ENCODE data around the gene CBX7. TPM values are rescaled to one million over a fixed set of nuclear protein-coding genes. Genes with fewer than 3 reads are reported as not detected.
"Not testable (repeated sequence)": the region's sequence is repeated elsewhere in the genome, so short reads cannot be mapped to it uniquely, and the experiment has no call there.

Gene CBX7
- total and polyA plus RNA-seq, 2 donors (not counting 3 experiments of a cell fraction or from before 2014, with no cell fraction given), result 3.4 to 7.1 TPM

DNA sequence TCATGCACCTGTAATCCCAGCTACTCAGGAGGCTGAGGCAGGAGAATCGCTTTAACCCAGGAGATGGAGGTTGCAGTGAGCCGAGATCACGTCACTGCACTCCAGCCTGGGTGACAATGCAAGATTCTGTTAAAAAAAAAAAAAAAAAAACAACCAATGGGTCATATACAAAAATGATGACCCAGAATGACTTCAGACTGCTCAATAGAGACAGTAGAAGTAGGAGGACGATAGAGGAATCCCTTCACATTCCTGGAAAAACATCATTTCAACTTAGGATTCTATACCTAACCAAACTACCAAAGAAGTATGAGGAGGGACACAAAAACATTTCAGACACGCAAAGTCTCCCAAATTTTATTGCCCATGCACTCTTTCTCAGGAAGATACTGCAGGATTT, 14.1 kb upstream of the CBX7 start:
- no peaks in the 10 kb centered on the region for H3K36me3 ChIP-seq (ENCODE audit: control insufficient read depth in 2 of 2, extremely low read depth in 1 of 2, insufficient read depth in 2 of 2, low read length in 2 of 2)
- dilution Hi-C loops (cut with MboI; ENCODE audit: extremely low pct_ligation_motif_present, low sequenced_read_pairs), result no loop called here
- FAIRE-seq (no peak), DNase-seq (ENCODE audit: low read depth, low spot score) (no peak)
- H2AFZ ChIP-seq (ENCODE audit: low read depth, low read length), result no peak overlapping the region
- intact Hi-C loops (cut with micrococcal nuclease), result no loop called here
- no peaks in the 10 kb centered on the region for H3K9me1 ChIP-seq (replicated peaks; ENCODE audit: control insufficient read depth, extremely low read depth, insufficient read depth, low read length)
- no peak overlapping the region for H3K4me3 ChIP-seq (replicated peaks in 1 of 3; ENCODE audit: insufficient read depth in 1 of 3, low read depth in 1 of 3, low read length in 3 of 3)
- peaks cover 7% of the 10 kb centered on the region for H3K4me1 ChIP-seq (ENCODE audit: control insufficient read depth, extremely low read depth, insufficient read depth, low read length)
- H3K9ac ChIP-seq (replicated peaks; ENCODE audit: extremely low read depth, insufficient read depth, low read length), result no peak overlapping the region
- H3K79me2 ChIP-seq (ENCODE audit: control insufficient read depth, insufficient read depth, low read length), result no peaks in the 10 kb centered on the region
- no peaks in the 10 kb centered on the region for H3K27me3 ChIP-seq (ENCODE audit: control insufficient read depth in 2 of 2, insufficient read depth in 2 of 2, low read length in 2 of 2)
- no peaks in the 10 kb centered on the region for H3K9me3 ChIP-seq (replicated peaks; ENCODE audit: control insufficient read depth, insufficient read depth, low read length)
- ChIA-PET POLR2A (interaction anchor here (0.7 kb wide), 1 partner anchor 38 kb away, joined by 6 read pairs; no protein-coding TSS in a partner anchor), CTCF (interaction anchor here (0.7 kb wide), 1 partner anchor 10 kb away, joined by 4 read pairs; no protein-coding TSS in a partner anchor)
- H3K4me2 ChIP-seq (ENCODE audit: insufficient read depth, low read length), result no peak overlapping the region
- TF ChIP-seq EZH2 (IDR thresholded peaks at IDR 0.05; ENCODE audit: borderline replicate concordance, low read depth, low read length, severe bottlenecking), result no peak
- no peak for TF ChIP-seq POLR2AphosphoS5 (IDR thresholded peaks at IDR 0.05; ENCODE audit: insufficient read depth, low read depth, low read length)
- no peaks in the 10 kb centered on the region for H4K20me1 ChIP-seq (replicated peaks; ENCODE audit: control insufficient read depth, extremely low read depth, insufficient read depth, low read length)
- no TSS peak for BruUV-seq (replicated peaks)
- no peak overlapping the region for H3K27ac ChIP-seq (ENCODE audit: insufficient read depth, low read depth, low read length)

- BruUV-seq (replicated peaks); H3K9ac ChIP-seq (replicated peaks; ENCODE audit: extremely low read depth, insufficient read depth, low read length); intact Hi-C loops (cut with micrococcal nuclease); FAIRE-seq; DNase-seq (ENCODE audit: low read depth, low spot score); H3K4me3 ChIP-seq (replicated peaks in 1 of 3; ENCODE audit: insufficient read depth in 1 of 3, low read depth in 1 of 3, low read length in 3 of 3); dilution Hi-C loops (cut with MboI; ENCODE audit: extremely low pct_ligation_motif_present, low sequenced_read_pairs); H4K20me1 ChIP-seq (replicated peaks; ENCODE audit: control insufficient read depth, extremely low read depth, insufficient read depth, low read length); H2AFZ ChIP-seq (ENCODE audit: low read depth, low read length); H3K79me2 ChIP-seq (ENCODE audit: control insufficient read depth, insufficient read depth, low read length); H3K36me3 ChIP-seq (ENCODE audit: control insufficient read depth in 2 of 2, extremely low read depth in 1 of 2, insufficient read depth in 2 of 2, low read length in 2 of 2); H3K9me1 ChIP-seq (replicated peaks; ENCODE audit: control insufficient read depth, extremely low read depth, insufficient read depth, low read length); H3K9me3 ChIP-seq (replicated peaks; ENCODE audit: control insufficient read depth, insufficient read depth, low read length); H3K4me1 ChIP-seq (ENCODE audit: control insufficient read depth, extremely low read depth, insufficient read depth, low read length); H3K4me2 ChIP-seq (ENCODE audit: insufficient read depth, low read length); H3K27ac ChIP-seq (ENCODE audit: insufficient read depth, low read depth, low read length): not testable (repeated sequence)
- ChIA-PET POLR2A (interaction anchor here (0.7 to 2.0 kb wide), 2 partner anchors 163 kb away, joined by 3 to 8 read pairs; partner anchors contain the start of gene RPL3), CTCF (interaction anchor here (0.7 kb wide), 1 partner anchor 10 kb away, joined by 4 read pairs; no protein-coding TSS in a partner anchor)
- peaks cover 26 to 36% of the 10 kb centered on the region in 2 experiments for H3K27me3 ChIP-seq (ENCODE audit: control insufficient read depth in 2 of 2, insufficient read depth in 2 of 2, low read length in 2 of 2)
Measured at GRCh38 chr22:39156093-39156492, 3.6 kb upstream of the CBX7 start.

Data from endothelial cell of umbilical vein (primary cell).